Stimulated activated CD4-positive, alpha-beta T cell treated with anti-CD3 and anti-CD28 coated beads, Interleukin-1b, Interleukin-23, amount 100 ng/mL, for 1 hour (primary cell): Measurements from ENCODE around the gene RETN.
"Not testable (repeated sequence)": the region's sequence is repeated elsewhere in the genome, so short reads cannot be mapped to it uniquely, and the experiment has no call there.

Experiments used
- DNase-seq, 2 donors: peaks; one replicate each; pipeline ENCODE4 v3.0.0-alpha.2; 2020; ENCODE audit warnings: low read depth in 2 of 2

The RETN gene

GRCh38 chr19:7637374-7638256 lies 31.2 kb upstream of the RETN start:
- DNase-seq = no peak

DNA sequence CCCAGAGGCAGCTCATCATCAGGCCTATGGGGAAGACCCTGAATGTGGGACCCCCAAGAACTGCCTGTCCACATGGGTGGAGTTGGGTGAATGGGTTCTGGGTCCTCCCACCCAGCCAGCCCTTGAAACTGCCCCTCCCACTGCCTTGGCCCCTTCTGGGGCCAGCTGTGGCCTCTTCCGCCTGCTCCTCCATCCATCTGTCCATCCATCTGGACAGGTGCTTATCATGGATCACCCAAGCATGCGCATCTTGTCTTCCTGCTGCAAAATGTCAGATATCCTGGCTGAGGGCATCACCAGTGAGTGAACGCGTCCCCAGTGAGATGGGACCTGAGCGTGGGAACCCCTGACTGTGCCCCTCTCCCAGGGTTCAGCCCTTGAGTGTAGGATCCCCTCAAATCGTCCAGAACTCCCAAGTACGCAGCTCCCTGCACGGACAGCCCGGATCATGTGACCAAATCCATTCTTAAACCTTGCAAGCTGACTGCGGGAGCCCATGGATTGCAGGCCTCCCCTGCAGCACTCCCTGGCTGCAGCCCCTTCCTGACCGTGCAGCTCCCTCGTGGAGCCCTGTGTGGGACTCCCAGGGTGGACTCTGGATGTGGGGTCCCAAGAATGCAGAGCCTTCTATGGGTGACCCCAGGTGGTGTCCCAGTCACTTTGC lies 29.9 kb upstream of the RETN start:
- no peak for DNase-seq

DNA sequence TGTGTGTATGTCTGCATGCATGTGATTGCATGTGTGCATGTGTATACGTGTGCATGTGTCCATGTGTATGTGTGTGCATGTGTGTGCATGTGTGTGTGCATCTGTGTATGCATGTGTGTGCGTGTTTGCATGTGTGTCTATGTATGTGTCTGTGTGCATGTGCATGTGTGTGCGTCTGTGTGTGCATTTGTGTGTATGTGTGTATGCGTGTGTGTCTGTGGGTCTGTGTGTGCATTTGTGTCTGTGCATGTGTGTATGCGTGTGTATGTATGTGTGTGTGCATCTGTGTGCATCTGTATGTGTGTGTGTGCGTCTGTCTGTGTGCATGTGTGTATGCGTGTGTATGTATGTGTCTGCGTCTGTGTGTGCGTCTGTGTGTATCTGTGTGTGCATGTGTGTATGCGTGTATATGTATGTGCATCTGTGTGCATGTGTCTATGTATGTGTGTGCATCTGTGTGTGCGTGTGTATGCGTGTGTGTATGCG lies 28.9 kb upstream of the RETN start:
- no peak for DNase-seq

- DNase-seq = no peak
These were observed 28.0 kb upstream of the RETN start for GRCh38 chr19:7640803-7641202.

- DNase-seq = no peak
These were observed 27.3 kb upstream of the RETN start for GRCh38 chr19:7641290-7642276.

- no peak for DNase-seq
These were observed 26.4 kb upstream of the RETN start for GRCh38 chr19:7642295-7643030.

DNA sequence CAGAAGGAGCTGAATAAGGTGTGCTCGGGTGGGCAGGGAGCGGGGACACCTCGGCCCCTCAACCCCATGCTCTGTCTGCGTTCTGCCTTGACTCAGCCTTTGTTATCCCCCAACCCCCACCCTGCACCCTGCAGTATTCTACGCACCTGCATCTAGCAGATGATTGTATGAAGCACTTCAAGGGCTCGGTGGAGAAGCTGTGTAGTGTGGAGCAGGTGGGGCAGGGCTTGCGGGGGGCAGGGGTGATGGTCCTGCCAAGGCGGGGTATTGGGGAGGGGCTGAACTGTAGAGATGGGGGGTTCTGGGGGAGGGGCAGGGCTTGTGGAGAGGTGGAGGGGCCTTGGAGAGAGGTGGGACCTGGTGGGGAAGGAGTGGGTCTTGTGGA lies 25.8 kb upstream of the RETN start:
- DNase-seq = no peak

DNA sequence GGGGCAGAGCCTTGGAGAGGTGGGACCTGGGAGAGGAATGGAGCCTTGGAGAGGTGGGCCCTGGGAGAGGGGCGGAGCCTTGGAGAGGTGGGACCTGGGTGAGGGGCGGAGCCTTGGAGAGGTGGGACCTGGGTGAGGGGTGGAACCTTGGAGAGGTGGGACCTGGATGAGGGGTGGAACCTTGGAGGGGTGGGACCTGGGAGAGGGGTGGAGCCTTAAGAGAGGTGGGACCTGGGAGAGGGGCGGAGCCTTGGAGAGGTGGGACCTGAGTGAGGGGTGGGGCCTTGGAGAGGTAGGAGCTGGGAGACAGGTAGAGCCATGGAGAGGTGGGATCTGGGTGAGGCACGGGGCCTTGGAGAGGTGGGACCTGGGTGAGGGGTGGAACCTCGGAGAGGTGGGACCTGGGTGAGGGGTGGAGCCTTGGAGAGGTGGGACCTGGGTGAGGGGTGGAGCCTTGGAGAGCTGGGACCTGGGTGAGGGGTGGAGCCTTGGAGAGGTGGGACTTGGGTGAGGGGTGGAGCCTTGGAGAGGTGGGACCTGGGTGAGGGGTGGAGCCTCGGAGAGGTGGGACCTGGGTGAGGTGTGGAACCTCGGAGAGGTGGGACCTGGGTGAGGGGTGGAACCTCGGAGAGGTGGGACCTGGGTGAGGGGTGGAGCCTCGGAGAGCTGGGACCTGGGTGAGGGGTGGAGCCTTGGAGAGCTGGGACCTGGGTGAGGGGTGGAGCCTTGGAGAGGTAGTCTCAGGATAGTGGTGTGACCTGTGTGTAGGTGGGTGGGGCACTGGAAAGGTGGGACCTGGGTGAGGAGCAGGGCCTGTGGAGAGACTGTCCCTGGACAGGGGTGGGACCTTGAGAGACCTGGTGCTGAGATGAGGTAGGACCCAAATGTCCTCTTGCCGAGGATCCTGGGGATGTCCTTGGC lies 25.0 kb upstream of the RETN start:
- DNase-seq = not testable (repeated sequence)

- DNase-seq = no peak
These were observed 24.3 kb upstream of the RETN start for GRCh38 chr19:7644550-7644877.

GRCh38 chr19:7645163-7645562 lies 23.7 kb upstream of the RETN start:
- no peak for DNase-seq

- no peak for DNase-seq
These were observed 23.0 kb upstream of the RETN start for GRCh38 chr19:7645656-7646425.

GRCh38 chr19:7646426-7646700 lies 22.5 kb upstream of the RETN start:
- no peak for DNase-seq

DNA sequence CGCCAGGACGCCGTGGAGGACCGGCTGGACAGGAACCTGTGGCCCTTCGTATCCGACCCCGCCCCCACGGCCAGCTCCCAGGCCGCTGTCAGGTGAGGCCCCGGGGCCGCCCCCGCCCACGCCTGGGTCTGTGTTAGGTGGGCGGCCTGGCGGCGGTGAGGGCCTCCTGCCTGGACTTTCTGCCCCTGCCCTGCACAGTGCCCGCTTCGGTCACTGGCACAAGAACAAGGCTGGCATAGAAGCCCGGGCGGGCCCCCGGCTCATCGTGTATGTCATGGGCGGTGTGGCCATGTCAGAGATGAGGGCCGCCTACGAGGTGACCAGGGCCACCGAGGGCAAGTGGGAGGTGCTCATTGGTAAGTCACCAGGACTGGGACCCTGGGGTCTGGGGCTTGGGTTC lies 21.7 kb upstream of the RETN start:
- DNase-seq = no peak

GRCh38 chr19:7648265-7649014 lies 20.4 kb upstream of the RETN start:
- DNase-seq = no peak

DNA sequence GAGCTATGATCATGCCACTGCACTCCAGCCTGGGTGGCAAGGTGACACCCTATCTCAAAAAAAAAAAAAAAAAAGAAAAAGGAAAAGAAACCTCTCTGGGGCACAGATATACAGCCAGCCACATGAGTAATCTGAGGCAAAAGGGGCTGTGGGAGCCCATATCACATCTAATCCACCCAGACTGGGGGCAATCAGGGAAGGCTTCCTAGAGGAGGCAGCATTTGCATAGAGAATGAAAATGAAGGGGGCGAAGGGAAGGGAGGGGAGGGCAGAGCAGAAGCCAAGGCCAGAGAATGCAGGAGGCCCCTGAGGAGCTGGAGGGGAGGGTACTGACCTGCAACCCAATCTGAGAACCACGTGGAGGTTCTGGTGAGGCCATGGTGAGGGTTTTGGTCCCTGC lies 18.7 kb upstream of the RETN start:
- no peak for DNase-seq

DNA sequence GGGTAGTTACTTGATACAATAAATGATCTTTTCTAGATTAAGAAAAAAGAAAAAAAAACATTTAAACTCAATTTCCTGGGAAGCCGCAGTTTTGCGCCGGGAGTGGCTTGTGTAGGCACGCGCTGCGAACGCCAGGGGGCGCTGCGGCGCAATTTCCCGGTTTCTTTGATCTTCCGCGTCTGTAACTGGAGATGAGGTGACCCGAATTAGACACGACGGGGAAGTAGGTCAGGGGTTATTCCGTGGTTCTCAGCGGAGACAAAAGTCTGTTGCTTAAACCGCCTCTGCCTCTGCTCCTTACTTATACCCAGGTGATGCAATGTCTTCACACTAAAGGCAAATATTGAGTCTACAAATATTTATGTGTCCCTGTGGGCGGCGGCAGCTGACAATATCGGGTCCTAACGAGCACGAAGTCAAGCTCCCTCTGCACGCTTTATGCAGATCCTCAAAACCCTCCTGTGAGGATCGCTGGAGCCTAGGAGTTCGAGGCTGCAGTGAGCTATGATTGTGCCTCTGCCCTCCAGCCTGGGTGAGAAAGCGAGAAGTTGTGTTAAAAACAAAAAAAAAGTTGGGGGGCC lies 16.7 kb upstream of the RETN start:
- peak; percentile 70 to 80 for DNase-seq

DNA sequence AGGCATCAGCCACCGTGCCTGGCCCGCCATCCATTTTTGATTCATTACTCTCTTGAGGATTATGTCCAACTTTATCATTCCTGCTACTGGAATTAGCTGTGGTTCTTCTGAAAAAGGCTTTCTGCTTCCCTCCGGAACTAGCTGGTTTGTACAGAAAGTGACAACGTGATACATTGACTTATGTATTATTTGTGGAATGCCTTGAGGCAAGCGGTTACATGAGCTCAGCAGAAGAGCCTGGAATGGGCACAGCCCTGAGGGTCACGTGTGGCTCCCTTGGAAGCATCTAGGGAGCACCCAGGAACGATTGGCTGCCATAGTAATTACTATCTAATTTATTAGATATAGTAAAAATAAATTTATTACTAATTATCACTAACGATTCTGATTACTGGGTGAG lies 14.4 kb upstream of the RETN start:
- DNase-seq = no peak

GRCh38 chr19:7655581-7655980 lies 13.3 kb upstream of the RETN start:
- no peak for DNase-seq
